Muscle of arm (tissue), 12 donors: ENCODE measurements around the gene LCNL1. TPM values are rescaled to one million over a fixed set of nuclear protein-coding genes. Genes with fewer than 3 reads are reported as not detected.

Experiments
- DNase-seq: peaks from one replicate; pipeline ENCODE4 v3.0.0-alpha.2; 2013
- polyA plus RNA-seq, 12 donors: library from polyadenylated mRNA; unstranded; fragments of 120-200 nt; gene quantifications; one replicate each; pipeline ENCODE4 v1.2.1, GENCODE V29; 2013; ENCODE audit not compliant: insufficient read length in 12 of 12

Gene LCNL1
- polyA plus RNA-seq, 12 donors = 0.19 to 0.74 (median 0.54) TPM; not detected in 2

- DNase-seq = no peak
These were observed 36.4 kb upstream of the LCNL1 start for GRCh38 chr9:136946228-136947027.

- DNase-seq = no peak
These were observed 35.5 kb upstream of the LCNL1 start for GRCh38 chr9:136947028-136947891.

GRCh38 chr9:136947955-136948510 lies 34.8 kb upstream of the LCNL1 start:
- no peak for DNase-seq

GRCh38 chr9:136949239-136949816 lies 33.5 kb upstream of the LCNL1 start:
- DNase-seq = no peak

GRCh38 chr9:136949817-136950655 lies 32.8 kb upstream of the LCNL1 start:
- peak; percentile 80 for DNase-seq

- DNase-seq = no peak
These were observed 32.0 kb upstream of the LCNL1 start for GRCh38 chr9:136950656-136951276.

- DNase-seq = no peak
These were observed 31.1 kb upstream of the LCNL1 start, which contains the start of gene LCN12 for GRCh38 chr9:136951541-136952320. Gene LCN12 (plus strand): TSS chr9:136952273. CDS start chr9:136952328, 55 bp downstream.

GRCh38 chr9:136952321-136952850 lies 30.4 kb upstream of the LCNL1 start:
- no peak for DNase-seq

- no peak for DNase-seq
These were observed 29.7 kb upstream of the LCNL1 start for GRCh38 chr9:136952876-136953770.

GRCh38 chr9:136953771-136954269 lies 29.0 kb upstream of the LCNL1 start:
- no peak for DNase-seq

- no peak for DNase-seq
These were observed 28.3 kb upstream of the LCNL1 start for GRCh38 chr9:136954270-136955083.

GRCh38 chr9:136955202-136955942 lies 27.4 kb upstream of the LCNL1 start:
- DNase-seq = no peak

- no peak for DNase-seq
These were observed 26.9 kb upstream of the LCNL1 start for GRCh38 chr9:136955943-136956335.

- DNase-seq = no peak
These were observed 26.2 kb upstream of the LCNL1 start for GRCh38 chr9:136956604-136957003.

GRCh38 chr9:136957461-136957860 lies 25.3 kb upstream of the LCNL1 start:
- DNase-seq = no peak

GRCh38 chr9:136957901-136958300 lies 24.9 kb upstream of the LCNL1 start:
- no peak for DNase-seq

- no peak for DNase-seq
These were observed 24.3 kb upstream of the LCNL1 start for GRCh38 chr9:136958473-136958872.
